Mucosa of descending colon (tissue), 3 donors: Measurements from ENCODE around the gene PRKCD. TPM values are rescaled to one million over a fixed set of nuclear protein-coding genes. Genes with fewer than 3 reads are reported as not detected.

Source experiments
- ATAC-seq: fragments of 200-7000 bp; cut with Tn5 transposase; one replicate; pipeline ENCODE4 v1.9.1; 2020; ENCODE audit warnings: mild to moderate bottlenecking, moderate library complexity
- DNase-seq, 3 donors: peaks; one replicate each; pipeline ENCODE4 v3.0.0-alpha.2; 2020
- H3K36me3 ChIP-seq: fragments of 200-600 bp; one replicate; pipeline ENCODE4 v1.8.0; 2021; ENCODE audit warnings: low read depth, mild to moderate bottlenecking
- H3K4me1 ChIP-seq: fragments of 200-600 bp; one replicate; pipeline ENCODE4 v1.8.0; 2021; ENCODE audit warnings: low read depth, mild to moderate bottlenecking
- H3K4me3 ChIP-seq: fragments of 200-600 bp; one replicate; pipeline ENCODE4 v1.8.0; 2021; ENCODE audit warnings: mild to moderate bottlenecking
- H3K9me3 ChIP-seq: fragments of 200-600 bp; one replicate; pipeline ENCODE4 v1.8.0; 2021; ENCODE audit warnings: mild to moderate bottlenecking
- intact Hi-C, 2 donors: fragments of 100-400 bp; cut with DNase I in 1 of 2; cut with micrococcal nuclease in 1 of 2; formaldehyde crosslinking; loops; one replicate each; pipeline versions ENCODE4 v1.11.0 to v1.11.1; 2022; cut with DNase I, micrococcal nuclease
- total RNA-seq, 3 donors: library from RNA; stranded (reverse); fragmentation: NEBNext Ultra II Directional in 2 of 3; extraction: Animal tissue kit (Norgen Biotek cat#: 25700) in 2 of 3; gene quantifications; one replicate each; pipeline versions ENCODE4 v1.2.1 to v1.2.4, GENCODE V29; 2021 to 2023
- TF ChIP-seq, protein P1 (sequence below): fragments of 200-600 bp; IDR thresholded peaks from one replicate; pipeline ENCODE4 v1.8.0; 2022; ENCODE audit warnings: antibody characterized with exemption, mild to moderate bottlenecking
- donor health status: DM: no; HTN: no; CAD: no; lungs with moderate emphysema.
- donor health status: DM: no; HTN: no; CAD: no.
- donor health status: DM: no; HTN: yes; CAD: no.

The PRKCD gene
- total RNA-seq, 3 donors from 2014 or later = 46.8 to 87.9 (median 83.4) TPM

DNA sequence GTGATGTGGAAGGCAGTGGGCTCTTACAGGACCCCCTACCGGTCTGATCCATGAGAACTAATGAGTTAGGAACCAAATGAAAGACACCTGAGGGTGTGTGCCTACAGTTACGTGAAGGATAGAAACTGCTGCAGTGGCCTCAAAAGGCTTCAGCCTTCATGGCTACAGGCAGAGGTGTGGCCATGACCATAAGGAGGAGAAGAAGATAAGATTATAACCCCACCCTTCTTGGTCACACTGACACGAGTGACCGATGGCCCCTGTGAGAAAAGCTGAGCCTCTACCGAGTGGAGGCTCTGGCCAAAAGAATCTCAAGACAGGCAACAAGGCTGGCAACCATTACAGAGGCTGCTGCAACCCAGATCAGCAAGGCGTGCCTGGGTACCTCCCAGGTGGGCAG is 37.1 kb upstream of the PRKCD start:
- no peak for ATAC-seq
- H3K4me1 ChIP-seq = no peaks in the 10 kb centered on the region
- intact Hi-C loops = loop anchor here in 1 of 2 donors (5.0 kb wide), 1 partner anchor 63 kb away; no protein-coding TSS in a partner anchor
- no peak overlapping the region for H3K4me3 ChIP-seq
- DNase-seq = no peak
- H3K9me3 ChIP-seq = no peaks in the 10 kb centered on the region
- TF ChIP-seq, protein P1, sequence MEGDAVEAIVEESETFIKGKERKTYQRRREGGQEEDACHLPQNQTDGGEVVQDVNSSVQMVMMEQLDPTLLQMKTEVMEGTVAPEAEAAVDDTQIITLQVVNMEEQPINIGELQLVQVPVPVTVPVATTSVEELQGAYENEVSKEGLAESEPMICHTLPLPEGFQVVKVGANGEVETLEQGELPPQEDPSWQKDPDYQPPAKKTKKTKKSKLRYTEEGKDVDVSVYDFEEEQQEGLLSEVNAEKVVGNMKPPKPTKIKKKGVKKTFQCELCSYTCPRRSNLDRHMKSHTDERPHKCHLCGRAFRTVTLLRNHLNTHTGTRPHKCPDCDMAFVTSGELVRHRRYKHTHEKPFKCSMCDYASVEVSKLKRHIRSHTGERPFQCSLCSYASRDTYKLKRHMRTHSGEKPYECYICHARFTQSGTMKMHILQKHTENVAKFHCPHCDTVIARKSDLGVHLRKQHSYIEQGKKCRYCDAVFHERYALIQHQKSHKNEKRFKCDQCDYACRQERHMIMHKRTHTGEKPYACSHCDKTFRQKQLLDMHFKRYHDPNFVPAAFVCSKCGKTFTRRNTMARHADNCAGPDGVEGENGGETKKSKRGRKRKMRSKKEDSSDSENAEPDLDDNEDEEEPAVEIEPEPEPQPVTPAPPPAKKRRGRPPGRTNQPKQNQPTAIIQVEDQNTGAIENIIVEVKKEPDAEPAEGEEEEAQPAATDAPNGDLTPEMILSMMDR = no peak
- no peaks in the 10 kb centered on the region for H3K36me3 ChIP-seq

DNA sequence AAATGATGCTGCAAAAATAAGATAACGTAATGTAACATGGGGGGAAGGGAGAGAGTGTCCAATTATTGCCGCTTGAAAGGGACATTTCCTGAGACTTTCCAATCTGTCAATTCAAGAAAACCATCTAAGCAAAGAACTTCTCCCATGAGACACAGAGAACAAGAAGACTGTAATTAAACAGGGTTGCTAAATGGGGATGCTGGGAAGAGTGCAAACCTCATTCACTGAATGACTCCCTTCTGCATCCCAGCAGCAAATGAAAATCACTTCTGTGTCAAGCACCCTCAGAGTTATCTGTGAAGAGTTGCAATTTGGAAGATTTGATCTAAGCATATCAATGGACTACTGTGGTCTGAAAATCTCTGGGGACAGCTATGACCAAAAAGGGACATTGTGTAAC is 34.4 kb upstream of the PRKCD start:
- intact Hi-C loops = no loop called here
- TF ChIP-seq, protein P1 = no peak
- ATAC-seq (no peak), DNase-seq (no peak)
- Histone ChIP-seq H3K36me3 (no peaks in the 10 kb centered on the region), H3K9me3 (no peaks in the 10 kb centered on the region), H3K4me1 (peaks cover 7% of the 10 kb centered on the region), H3K4me3 (no peak overlapping the region)

DNA sequence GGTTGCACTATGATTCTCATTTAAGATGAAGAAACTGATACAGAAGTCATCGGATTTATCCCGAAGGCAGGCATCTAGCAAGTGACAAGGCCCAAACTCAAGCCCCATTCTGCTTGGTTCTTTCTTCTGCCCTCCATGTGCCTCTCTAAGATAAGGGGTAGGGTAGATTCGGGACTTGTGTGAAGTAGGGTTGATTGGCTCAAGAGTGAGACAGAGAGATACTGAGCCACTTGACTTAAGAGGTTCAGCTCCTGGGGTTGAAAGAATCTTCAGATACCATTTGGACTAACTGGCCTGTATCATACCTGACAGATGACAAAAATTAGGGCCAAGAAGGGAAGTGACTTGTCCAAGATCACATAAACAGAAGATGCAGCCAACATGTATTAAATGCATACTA is 31.7 kb upstream of the PRKCD start:
- ATAC-seq (no peak), DNase-seq (no peak)
- H3K36me3 ChIP-seq = no peaks in the 10 kb centered on the region
- H3K4me1 ChIP-seq = peaks cover 12% of the 10 kb centered on the region
- TF ChIP-seq, protein P1 = no peak
- H3K9me3 ChIP-seq = no peaks in the 10 kb centered on the region
- no peak overlapping the region for H3K4me3 ChIP-seq
- intact Hi-C loops = no loop called here

DNA sequence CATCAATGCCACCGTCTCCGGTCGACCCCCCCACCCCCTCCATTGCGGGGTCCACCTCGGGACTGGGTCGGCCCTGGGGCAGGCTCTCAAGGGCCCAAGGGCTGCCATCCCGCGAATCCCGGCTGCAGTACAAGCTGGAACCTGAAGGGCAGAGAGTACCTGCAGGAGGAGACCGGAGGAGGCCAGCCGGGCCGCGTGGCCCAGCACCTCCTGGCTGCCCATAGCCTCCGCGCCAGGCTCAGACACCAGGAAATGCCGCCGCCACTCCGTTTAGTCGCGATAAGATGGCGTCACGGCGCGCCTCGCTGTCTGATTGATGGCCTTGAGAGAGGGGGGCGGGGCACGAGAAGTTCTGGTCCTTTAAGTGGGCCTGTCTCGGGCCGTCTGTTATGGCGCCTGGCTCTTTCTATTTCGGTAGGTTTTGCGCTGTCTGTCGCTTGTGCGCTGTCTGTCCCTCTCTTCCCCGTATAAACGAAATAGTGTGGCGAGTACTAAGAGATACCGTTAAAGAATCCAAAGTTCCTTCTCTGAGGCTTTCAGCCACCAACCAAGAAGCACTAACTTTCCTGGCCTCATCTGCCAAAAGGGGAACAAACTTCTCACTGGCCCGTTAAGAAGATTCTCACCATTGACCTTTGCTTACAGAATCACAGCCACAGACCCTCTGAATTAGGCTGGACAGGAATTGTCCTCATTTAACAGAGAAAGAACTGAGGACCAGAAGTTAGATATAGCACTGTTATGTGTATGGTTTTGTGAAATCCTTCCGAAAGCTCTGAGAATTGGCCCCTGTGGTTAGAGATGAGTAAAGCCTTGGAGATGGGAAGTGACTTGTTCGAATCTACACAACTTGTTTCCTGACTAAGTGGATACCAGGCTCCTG is 30.6 kb upstream of the PRKCD start, which contains the start of gene RFT1:
Gene RFT1 (minus strand): TSS at position 257 of the 883 bp plus-strand sequence. CDS start 35 bp downstream, at position 222.
- TF ChIP-seq, protein P1 = no peak
- DNase-seq (peak; percentile 98 to 100 (median 99)), ATAC-seq (peak; percentile 94)
- no peaks in the 10 kb centered on the region for H3K36me3 ChIP-seq
- intact Hi-C loops = no loop called here
- H3K4me3 ChIP-seq = peak within 1 kb of the TSS; percentile 69
- no peaks in the 10 kb centered on the region for H3K9me3 ChIP-seq
- H3K4me1 ChIP-seq = peaks cover 16% of the 10 kb centered on the region

DNA sequence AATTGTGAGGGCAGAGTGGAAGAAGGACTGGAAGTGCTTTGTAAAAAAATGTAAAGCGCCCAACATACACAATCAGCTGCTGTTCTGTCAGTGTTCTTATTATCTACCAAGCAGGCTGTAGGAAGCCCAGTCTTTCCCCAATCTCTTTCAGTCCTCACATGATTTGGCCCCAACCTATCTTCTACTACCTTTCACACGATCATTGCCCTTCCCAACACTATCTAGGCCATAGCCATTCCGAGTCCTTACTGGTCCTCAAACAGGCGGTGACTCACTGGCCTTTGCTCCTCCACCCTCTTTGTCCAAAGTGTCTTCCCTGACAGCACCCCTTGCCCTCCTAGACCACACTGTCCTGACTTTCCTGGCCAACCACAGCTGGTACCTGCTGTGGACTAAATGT is 29.9 kb upstream of the PRKCD start:
- intact Hi-C loops = no loop called here
- no peak for ATAC-seq
- TF ChIP-seq, protein P1 = no peak
- Histone ChIP-seq H3K36me3 (no peaks in the 10 kb centered on the region), H3K9me3 (no peaks in the 10 kb centered on the region), H3K4me1 (peaks cover 16% of the 10 kb centered on the region), H3K4me3 (no peak overlapping the region)
- DNase-seq = peak in 1 of 3 donors; percentile 7
